ENCODE measurements around the gene ERGIC1.
"Not testable (repeated sequence)": the region's sequence is repeated elsewhere in the genome, so short reads cannot be mapped to it uniquely, and the experiment has no call there.

GRCh38 chr5:172864171-172864570 lies 30.1 kb downstream of the ERGIC1 start:
- TF ChIP-seq CTCF (IDR thresholded peaks at IDR 0.05; ENCODE audit: insufficient read depth, low read length, poor library complexity, severe bottlenecking); EZH2phosphoT487 (conservative IDR thresholded peaks at IDR 0.05; ENCODE audit: low read length): not testable (repeated sequence)
